Skeletal muscle tissue (tissue), 4 donors: ENCODE results near the gene PPP1R9B. TPM values are rescaled to one million over a fixed set of nuclear protein-coding genes. Genes with fewer than 3 reads are reported as not detected.

Source experiments
- H3K27ac ChIP-seq: one replicate; pipeline ENCODE4 v1.7.0; 2013; ENCODE audit warnings: mild to moderate bottlenecking, low read depth, low read length, inconsistent platforms
- H3K27me3 ChIP-seq, 3 donors: one replicate each; pipeline ENCODE4 v1.7.0; 2013; ENCODE audit warnings: low read length in 3 of 3; ENCODE audit not compliant: control insufficient read depth in 3 of 3, insufficient read depth in 3 of 3
- H3K36me3 ChIP-seq, 3 donors: one replicate each; pipeline ENCODE4 v1.7.0; 2013; ENCODE audit warnings: low read length in 3 of 3; ENCODE audit not compliant: control insufficient read depth in 3 of 3, insufficient read depth in 3 of 3
- H3K4me1 ChIP-seq, 3 donors: one replicate each; pipeline ENCODE4 v1.7.0; 2013; ENCODE audit warnings: low read length in 3 of 3, mild to moderate bottlenecking in 3 of 3; ENCODE audit not compliant: control insufficient read depth in 3 of 3, insufficient read depth in 3 of 3
- H3K4me3 ChIP-seq, 3 donors: one replicate each; pipeline ENCODE4 v1.7.0; 2013; ENCODE audit warnings: low read length in 3 of 3
- H3K9ac ChIP-seq, 3 donors: one replicate each; pipeline ENCODE4 v1.7.0; 2013; ENCODE audit warnings: low read length in 3 of 3, mild to moderate bottlenecking in 3 of 3, moderate library complexity in 2 of 3, low read depth in 1 of 3
- H3K9me3 ChIP-seq, 3 donors: one replicate each; pipeline ENCODE4 v1.7.0; 2013; ENCODE audit warnings: low read length in 3 of 3; ENCODE audit not compliant: control insufficient read depth in 3 of 3
- total RNA-seq: library from RNA; depleted of rRNA; stranded (reverse); fragments of >200 nt; gene quantifications from one replicate; pipeline ENCODE4 v1.2.3, GENCODE V29; 2014
- donor health status: Osteomylitis.

Gene PPP1R9B
- total RNA-seq, 1 donor from 2014 or later = 19.3 TPM

DNA sequence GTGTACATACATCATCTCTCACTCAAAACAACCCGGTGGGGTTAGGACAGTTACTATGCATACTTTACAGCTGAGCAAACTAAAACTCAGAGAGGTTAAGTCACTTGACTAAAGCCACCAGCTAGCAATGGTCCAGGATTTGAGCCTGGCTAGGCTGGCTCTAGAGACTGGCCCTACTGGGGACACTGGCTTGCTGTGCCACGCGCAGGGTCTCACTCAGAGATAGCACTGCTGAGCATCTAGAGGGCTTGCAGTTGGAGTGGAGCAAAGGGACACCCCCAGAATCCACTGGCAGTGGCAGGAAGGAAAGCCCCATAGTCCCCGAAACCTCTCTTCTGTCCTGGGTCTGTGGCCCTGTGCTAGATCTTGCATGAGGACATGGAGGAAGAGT is 31.7 kb downstream of the PPP1R9B start:
- Histone ChIP-seq H3K4me1 (peaks cover 12 to 28% (median 28%) of the 10 kb centered on the region in 3 donors), H3K27ac (no peak overlapping the region), H3K36me3 (no peaks in the 10 kb centered on the region), H3K27me3 (no peaks in the 10 kb centered on the region), H3K9me3 (no peaks in the 10 kb centered on the region), H3K4me3 (no peak overlapping the region), H3K9ac (no peak overlapping the region)

- H3K9me3 ChIP-seq = no peaks in the 10 kb centered on the region
- H3K4me3 ChIP-seq = no peak overlapping the region
These were observed 32.2 kb downstream of the PPP1R9B start for GRCh38 chr17:50118076-50118827.

GRCh38 chr17:50117202-50118051 is 33.0 kb downstream of the PPP1R9B start:
- Histone ChIP-seq H3K4me1 (peaks cover 21 to 42% (median 39%) of the 10 kb centered on the region in 3 donors), H3K4me3 (peak overlapping the region; percentile 35 to 47 (median 41)), H3K36me3 (no peaks in the 10 kb centered on the region), H3K27me3 (no peaks in the 10 kb centered on the region), H3K27ac (no peak overlapping the region), H3K9ac (peak overlapping the region; percentile 43 to 70 (median 47)), H3K9me3 (no peaks in the 10 kb centered on the region)

More at GRCh38 chr17:50118076-50118827, 32.2 kb downstream of the PPP1R9B start:
- peaks cover 13 to 33% (median 30%) of the 10 kb centered on the region in 3 donors for H3K4me1 ChIP-seq
- H3K36me3 ChIP-seq = no peaks in the 10 kb centered on the region
- H3K27ac ChIP-seq = no peak overlapping the region
- H3K27me3 ChIP-seq = no peaks in the 10 kb centered on the region
- H3K9ac ChIP-seq = peak overlapping the region in 1 of 3 donors; percentile 70

- H3K4me3 ChIP-seq = no peak overlapping the region
- peak overlapping the region in 1 of 3 donors; percentile 33 for H3K9ac ChIP-seq
- H3K9me3 ChIP-seq = no peaks in the 10 kb centered on the region
- peaks cover 0 to under 1% (median 0%) of the 10 kb centered on the region in 3 donors for H3K36me3 ChIP-seq
- H3K27me3 ChIP-seq = no peaks in the 10 kb centered on the region
- no peak overlapping the region for H3K27ac ChIP-seq
- peaks cover 38 to 58% (median 55%) of the 10 kb centered on the region in 3 donors for H3K4me1 ChIP-seq
These were observed 34.7 kb downstream of the PPP1R9B start for GRCh38 chr17:50115756-50116155.

- peaks cover 5 to 9% (median 7%) of the 10 kb centered on the region in 3 donors for H3K36me3 ChIP-seq
- H3K4me3 ChIP-seq = no peak overlapping the region
- H3K9ac ChIP-seq = peak overlapping the region in 1 of 3 donors; percentile 54
- H3K4me1 ChIP-seq = peaks cover 40 to 67% (median 63%) of the 10 kb centered on the region in 3 donors
- H3K27ac ChIP-seq = no peak overlapping the region
- H3K9me3 ChIP-seq = no peaks in the 10 kb centered on the region
- H3K27me3 ChIP-seq = no peaks in the 10 kb centered on the region
These were observed 35.6 kb downstream of the PPP1R9B start for GRCh38 chr17:50114849-50115357.

- peaks cover 9 to 12% (median 12%) of the 10 kb centered on the region in 3 donors for H3K36me3 ChIP-seq
- H3K27ac ChIP-seq = no peak overlapping the region
- H3K4me1 ChIP-seq = peaks cover 40 to 69% (median 63%) of the 10 kb centered on the region in 3 donors
- peak overlapping the region in 1 of 3 donors; percentile 54 for H3K9ac ChIP-seq
- H3K9me3 ChIP-seq = no peaks in the 10 kb centered on the region
- no peaks in the 10 kb centered on the region for H3K27me3 ChIP-seq
- H3K4me3 ChIP-seq = no peak overlapping the region
These were observed 36.1 kb downstream of the PPP1R9B start for GRCh38 chr17:50114401-50114800.

GRCh38 chr17:50113624-50114320 is 36.7 kb downstream of the PPP1R9B start:
- Histone ChIP-seq H3K4me1 (peaks cover 40 to 69% (median 63%) of the 10 kb centered on the region in 3 donors), H3K4me3 (no peak overlapping the region), H3K9me3 (no peaks in the 10 kb centered on the region), H3K27me3 (no peaks in the 10 kb centered on the region), H3K9ac (peak overlapping the region in 1 of 3 donors; percentile 94), H3K36me3 (peaks cover 15 to 19% (median 19%) of the 10 kb centered on the region in 3 donors), H3K27ac (no peak overlapping the region)

- peak overlapping the region; percentile 73 to 94 (median 82) for H3K9ac ChIP-seq
- H3K4me1 ChIP-seq = peaks cover 36 to 68% (median 66%) of the 10 kb centered on the region in 3 donors
- peaks cover 26 to 30% (median 29%) of the 10 kb centered on the region in 3 donors for H3K36me3 ChIP-seq
- peak overlapping the region; percentile 99 for H3K27ac ChIP-seq
- no peaks in the 10 kb centered on the region for H3K9me3 ChIP-seq
- peak overlapping the region in 2 of 3 donors; percentile 13 to 35 for H3K4me3 ChIP-seq
- no peaks in the 10 kb centered on the region for H3K27me3 ChIP-seq
These were observed 37.8 kb downstream of the PPP1R9B start for GRCh38 chr17:50112694-50113093.
